IMR-90 (cell line): ENCODE measurements around the gene WBP11. TPM values are rescaled to one million over a fixed set of nuclear protein-coding genes. Genes with fewer than 3 reads are reported as not detected.

Experiments used
- ATAC-seq: fragments of 200-7000 bp; cut with Tn5 transposase; 2 replicates; pipeline ENCODE4 v1.9.1; 2020; ENCODE audit warnings: low read depth, mild to moderate bottlenecking, moderate library complexity
- BruUV-seq: library from RNA; stranded (reverse); fragments of 400-500 nt; replicated peaks from 2 replicates; lab custom pipeline; 2021; lab: Mats Ljungman, UMichigan
- CTCF ChIA-PET: fragments of 300-600 bp; formaldehyde crosslinking; extraction: SDS; loops from one replicate; lab custom pipeline; 2021; ENCODE audit warnings: antibody characterized with exemption; lab: Yijun Ruan, JAX
- POLR2A ChIA-PET: fragments of 300-600 bp; sonication (Branson Sonifier 250); formaldehyde crosslinking; loops from one replicate; lab custom pipeline; 2022; ENCODE audit warnings: antibody characterized with exemption; ENCODE audit not compliant: unreplicated experiment; lab: Charles Lee
- DNase-seq: peaks from one replicate; pipeline ENCODE4 v3.0.0; 2013
- H2AFZ ChIP-seq: replicated peaks from 2 replicates; pipeline ENCODE3; 2013; ENCODE audit warnings: low read length, mild to moderate bottlenecking; ENCODE audit not compliant: poor library complexity
- H2AK5ac ChIP-seq: 2 replicates; pipeline ENCODE4 v1.6.1; 2013; ENCODE audit warnings: low read depth, low read length, inconsistent platforms
- H2AK9ac ChIP-seq: replicated peaks from 2 replicates; pipeline ENCODE3; 2013; ENCODE audit warnings: mild to moderate bottlenecking, low read depth, low read length, moderate library complexity; ENCODE audit not compliant: poor library complexity
- H2BK120ac ChIP-seq: 2 replicates; pipeline ENCODE4 v1.6.1; 2013; ENCODE audit warnings: low read depth, low read length, inconsistent platforms
- H2BK15ac ChIP-seq: 3 replicates; pipeline ENCODE4 v1.6.1; 2013; ENCODE audit warnings: low read depth, low read length, inconsistent platforms
- H2BK20ac ChIP-seq: 2 replicates; pipeline ENCODE4 v1.6.1; 2013; ENCODE audit warnings: low read depth, mild to moderate bottlenecking, inconsistent platforms, low read length, moderate library complexity
- H2BK5ac ChIP-seq: 2 replicates; pipeline ENCODE4 v1.6.1; 2013; ENCODE audit warnings: mild to moderate bottlenecking, low read depth, low read length, inconsistent platforms; ENCODE audit not compliant: poor library complexity, severe bottlenecking
- H3K14ac ChIP-seq: replicated peaks from 2 replicates; pipeline ENCODE4 v1.6.1; 2013; ENCODE audit warnings: low read depth, low read length, inconsistent platforms
- H3K18ac ChIP-seq: 2 replicates; pipeline ENCODE4 v1.6.1; 2013; ENCODE audit warnings: low read depth, low read length, control low read depth
- H3K23ac ChIP-seq: 2 replicates; pipeline ENCODE4 v1.6.1; 2013; ENCODE audit warnings: low read depth, low read length, inconsistent platforms
- H3K27ac ChIP-seq: 2 replicates; pipeline ENCODE4 v1.5.1; 2013; ENCODE audit warnings: mild to moderate bottlenecking, control low read depth, low read length; ENCODE audit not compliant: insufficient read depth
- H3K27me3 ChIP-seq: 2 replicates; pipeline ENCODE4 v1.6.1; 2013; ENCODE audit warnings: low read length; ENCODE audit not compliant: control insufficient read depth, insufficient read depth
- H3K36me3 ChIP-seq: 2 replicates; pipeline ENCODE4 v1.6.1; 2013; ENCODE audit warnings: low read length, mixed read lengths; ENCODE audit not compliant: control insufficient read depth, insufficient read depth
- H3K4ac ChIP-seq: 2 replicates; pipeline ENCODE4 v1.6.1; 2013; ENCODE audit warnings: low read depth, low read length, inconsistent platforms
- H3K4me1 ChIP-seq: 2 replicates; pipeline ENCODE4 v1.6.1; 2013; ENCODE audit warnings: low read length, mixed read lengths; ENCODE audit not compliant: control insufficient read depth, insufficient read depth
- H3K4me2 ChIP-seq: 2 replicates; pipeline ENCODE4 v1.6.1; 2013; ENCODE audit warnings: low read depth, mild to moderate bottlenecking, control low read depth, low read length, moderate library complexity
- H3K4me3 ChIP-seq: 2 replicates; pipeline ENCODE4 v1.5.1; 2013; ENCODE audit warnings: low read depth, mild to moderate bottlenecking, control low read depth, low read length, moderate library complexity; ENCODE audit not compliant: insufficient read depth
- H3K56ac ChIP-seq: 2 replicates; pipeline ENCODE4 v1.6.1; 2013; ENCODE audit warnings: low read length, inconsistent platforms; ENCODE audit not compliant: insufficient read depth; ENCODE audit errors: extremely low read depth
- H3K79me1 ChIP-seq, 2 experiments: 2 replicates each; pipeline ENCODE4 v1.6.1; 2013; ENCODE audit warnings: low read length in 2 of 2, inconsistent platforms in 1 of 2, low read depth in 1 of 2
- H3K9ac ChIP-seq: 2 replicates; pipeline ENCODE4 v1.6.1; 2013; ENCODE audit warnings: low read depth, low read length, control low read depth
- H3K9me1 ChIP-seq: 2 replicates; pipeline ENCODE4 v1.6.1; 2013; ENCODE audit warnings: low read length, inconsistent platforms; ENCODE audit not compliant: insufficient read depth
- H3K9me3 ChIP-seq: 2 replicates; pipeline ENCODE4 v1.6.1; 2013; ENCODE audit warnings: low read length; ENCODE audit not compliant: control insufficient read depth, insufficient read depth
- H4K20me1 ChIP-seq: 2 replicates; pipeline ENCODE4 v1.6.1; 2013; ENCODE audit warnings: low read length, inconsistent platforms; ENCODE audit not compliant: insufficient read depth
- H4K5ac ChIP-seq: 2 replicates; pipeline ENCODE4 v1.6.1; 2013; ENCODE audit warnings: mild to moderate bottlenecking, low read depth, low read length, control low read depth
- H4K8ac ChIP-seq, 2 experiments: 2 replicates each; pipeline ENCODE4 v1.6.1; 2013; ENCODE audit warnings: low read depth in 2 of 2, low read length in 2 of 2, control low read depth in 1 of 2, inconsistent platforms in 1 of 2
- H4K91ac ChIP-seq: 2 replicates; pipeline ENCODE4 v1.6.1; 2013; ENCODE audit warnings: low read depth, low read length, inconsistent platforms; ENCODE audit not compliant: insufficient read depth
- BHLHE40 ChIP-seq: fragments of 150-350 bp; IDR thresholded peaks from 2 replicates; pipeline ENCODE4 v1.6.1; 2016; ENCODE audit warnings: mild to moderate bottlenecking, low read depth, low read length
- CHD1 ChIP-seq: IDR thresholded peaks from 2 replicates; pipeline ENCODE4 v1.6.1; 2012; ENCODE audit warnings: low read depth, low read length, improper control_type of control experiment
- CTCF ChIP-seq: conservative IDR thresholded peaks from 2 replicates; pipeline ENCODE4 v1.5.1; 2012; ENCODE audit warnings: mild to moderate bottlenecking, low read depth, low read length, improper control_type of control experiment
- FOS ChIP-seq: fragments of 150-350 bp; IDR thresholded peaks from 2 replicates; pipeline ENCODE4 v1.6.1; 2016; ENCODE audit warnings: low read depth, low read length
- MAZ ChIP-seq: IDR thresholded peaks from 2 replicates; pipeline ENCODE4 v1.6.1; 2012; ENCODE audit warnings: low read depth, mild to moderate bottlenecking, low read length, improper control_type of control experiment, moderate library complexity, borderline replicate concordance
- MXI1 ChIP-seq: IDR thresholded peaks from 2 replicates; pipeline ENCODE4 v1.6.1; 2012; ENCODE audit warnings: low read depth, mild to moderate bottlenecking, low read length, moderate library complexity, borderline replicate concordance
- NFE2L2 ChIP-seq: fragments of 150-350 bp; IDR thresholded peaks from 2 replicates; pipeline ENCODE4 v1.6.1; 2016; ENCODE audit warnings: low read depth, mild to moderate bottlenecking, low read length
- POLR2A ChIP-seq: IDR thresholded peaks from 2 replicates; pipeline ENCODE4 v1.6.1; 2012; ENCODE audit warnings: mild to moderate bottlenecking, low read depth, low read length
- RAD21 ChIP-seq: IDR thresholded peaks from 2 replicates; pipeline ENCODE4 v1.6.1; 2012; ENCODE audit warnings: low read length, improper control_type of control experiment
- RCOR1 ChIP-seq: IDR thresholded peaks from 2 replicates; pipeline ENCODE4 v1.6.1; 2012; ENCODE audit warnings: mild to moderate bottlenecking, low read length, improper control_type of control experiment; ENCODE audit not compliant: insufficient replicate concordance
- SMC3 ChIP-seq: fragments of 150-350 bp; IDR thresholded peaks from 2 replicates; pipeline ENCODE4 v1.6.1; 2016; ENCODE audit warnings: low read depth, mild to moderate bottlenecking, antibody characterized with exemption, low read length, moderate library complexity
- WGBS, 2 experiments: methylation state at CpG; one replicate each; pipeline versions ENCODE4 v1.1.5 to v1.1.7; 2013; ENCODE audit warnings: missing lambda C conversion rate in 2 of 2; ENCODE audit not compliant: insufficient read length in 1 of 2; ENCODE audit errors: extremely low coverage in 2 of 2; 5-methylcytosine and 5-hydroxymethylcytosine counted together
- dilution Hi-C: fragments of 300-500 bp; cut with HindIII; formaldehyde crosslinking; loops from one replicate; pipeline ENCODE4 v1.14.3; 2018; ENCODE audit warnings: low sequenced_read_pairs; ENCODE audit not compliant: unreplicated experiment
- in situ Hi-C: fragments of 300-500 bp; cut with MboI; formaldehyde crosslinking; loops from 3 replicates; pipeline ENCODE4 v1.14.3; 2019; ENCODE audit warnings: low sequenced_read_pairs, inconsistent platforms, mixed read lengths
- intact Hi-C: fragments of 100-400 bp; cut with micrococcal nuclease; formaldehyde crosslinking; loops from 2 replicates; pipeline ENCODE4 v1.10.0; 2022
- polyA plus RNA-seq, 3 experiments: library from polyadenylated mRNA; depleted of rRNA; stranded (reverse); fragments of >200 nt; gene quantifications; 2 replicates each; pipeline ENCODE4 v1.2.3, GENCODE V29; 2012; ENCODE audit warnings: low replicate concordance in 1 of 3
- total RNA-seq: library from RNA; depleted of rRNA; stranded (reverse); fragments of >200 nt; gene quantifications from 2 replicates; pipeline ENCODE4 v1.2.3, GENCODE V29; 2012

The WBP11 gene
- total and polyA plus RNA-seq, 2 of the 4 experiments (the other 2 are of a cell fraction) = 2.5 to 18.3 TPM

- peak; percentile 63 for TF ChIP-seq CTCF
Observed at GRCh38 chr12:14769969-14770495, 33.2 kb downstream of the WBP11 start (continued).

GRCh38 chr12:14769466-14769968, 33.8 kb downstream of the WBP11 start:
- Histone ChIP-seq H2AK9ac (peak overlapping the region; percentile 91), H2BK5ac (peak overlapping the region; percentile 61), H2AK5ac (no peak overlapping the region), H3K23ac (peak overlapping the region; percentile 84), H4K8ac (peak overlapping the region; percentile 79 to 82; a peak in 2 of 4 replicates), H3K4me2 (peak overlapping the region; percentile 87), H4K20me1 (no peaks in the 10 kb centered on the region; the same call in 1 of the 2 replicates), H4K5ac (peak overlapping the region; percentile 3; the same call in 1 of the 2 replicates), H2BK15ac (no peak overlapping the region), H3K79me1 (peaks cover 0 to 32% of the 10 kb centered on the region in 2 experiments; a peak in 3 of 4 replicates), H3K9me1 (no peaks in the 10 kb centered on the region), H3K36me3 (no peaks in the 10 kb centered on the region), H3K14ac (peak overlapping the region; percentile 84), H3K27me3 (no peaks in the 10 kb centered on the region), H3K9me3 (no peaks in the 10 kb centered on the region; the same call in 1 of the 2 replicates), H3K4ac (peak overlapping the region; percentile 86), H2BK120ac (peak overlapping the region; percentile 17; the same call in 1 of the 2 replicates), H2BK20ac (no peak overlapping the region), H3K56ac (peak overlapping the region; percentile 29; the same call in 1 of the 2 replicates), H3K9ac (peak overlapping the region; percentile 76), H3K4me3 (peak overlapping the region; percentile 62), H3K27ac (peak overlapping the region; percentile 76), H3K4me1 (no peaks in the 10 kb centered on the region), H4K91ac (peak overlapping the region; percentile 79; the same call in 1 of the 2 replicates), H3K18ac (no peak overlapping the region), H2AFZ (peak overlapping the region; percentile 92)
- 19% methylated on average over 4 of the region's 26 CpGs; no CpG with 5 or more reads in 1 of the 2 experiments for WGBS, 2 experiments
- dilution Hi-C loops = no loop called here
- DNase-seq (peak; percentile 20), ATAC-seq (no peak)
- CTCF ChIA-PET = no interaction called here
- intact Hi-C loops = no loop called here
- BruUV-seq = no TSS peak
- in situ Hi-C loops = no loop called here
- POLR2A ChIA-PET = interaction anchor here (1.1 kb wide), 1 partner anchor 137 kb away, joined by 3 read pairs; no protein-coding TSS in a partner anchor
- no peak for TF ChIP-seq RCOR1
- no peak for TF ChIP-seq MAZ
- no peak for TF ChIP-seq NFE2L2
- TF ChIP-seq FOS = no peak
- no peak for TF ChIP-seq POLR2A
- TF ChIP-seq MXI1 = no peak
- no peak for TF ChIP-seq CHD1
- no peak; the same call in 1 of the 2 replicates for TF ChIP-seq CTCF
- no peak for TF ChIP-seq BHLHE40
- no peak for TF ChIP-seq RAD21
- no peak for TF ChIP-seq SMC3
